Effector CD4-positive, alpha-beta T cell (primary cell): ENCODE measurements around the gene MOB3A.
A peak's percentile ranks its signal among the peaks of the same experiment; 100 is the strongest.
"Not testable (repeated sequence)": the region's sequence is repeated elsewhere in the genome, so short reads cannot be mapped to it uniquely, and the experiment has no call there.

Experiments used
- DNase-seq: peaks from one replicate; pipeline ENCODE4 v3.0.0-alpha.2; 2020

The MOB3A gene

DNA sequence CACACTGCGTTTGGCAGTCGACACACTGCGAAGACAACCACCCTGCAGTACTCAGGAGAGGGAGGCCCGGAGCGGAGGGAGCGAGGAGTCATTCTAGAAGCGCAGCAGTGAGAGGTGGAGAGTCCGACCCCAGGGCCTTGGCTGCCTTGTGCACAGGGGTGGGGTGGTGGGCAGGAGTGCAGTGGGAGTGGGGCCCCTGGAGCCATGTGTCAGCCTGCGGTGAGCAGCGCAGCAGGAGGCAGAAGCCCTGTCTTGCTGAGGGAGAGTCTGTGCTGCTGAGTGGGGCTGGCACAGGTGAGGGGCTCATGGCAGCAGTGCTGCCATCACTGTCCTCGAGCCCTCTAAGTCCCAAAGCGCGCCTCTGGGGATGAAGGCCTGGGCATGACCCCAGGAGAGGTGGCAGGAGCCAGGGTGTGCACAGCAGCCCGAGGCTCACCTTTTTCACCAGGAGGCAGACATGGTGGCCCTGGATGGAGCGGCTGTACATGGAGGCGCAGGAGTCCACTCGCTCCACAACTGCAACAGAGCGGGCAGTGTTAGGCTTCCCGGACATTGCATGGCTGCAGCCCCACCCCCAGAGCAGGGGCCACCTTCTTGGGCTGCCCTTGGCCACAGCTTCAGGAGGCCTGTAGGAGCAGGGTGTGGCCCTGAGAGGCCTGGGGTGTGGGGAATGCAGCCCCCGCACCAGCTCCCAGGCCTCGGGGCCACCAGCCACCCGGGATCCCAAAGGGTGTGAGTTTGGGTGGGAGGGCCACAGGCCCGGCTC is 12.3 kb upstream of the MOB3A start:
- no peak for DNase-seq

DNA sequence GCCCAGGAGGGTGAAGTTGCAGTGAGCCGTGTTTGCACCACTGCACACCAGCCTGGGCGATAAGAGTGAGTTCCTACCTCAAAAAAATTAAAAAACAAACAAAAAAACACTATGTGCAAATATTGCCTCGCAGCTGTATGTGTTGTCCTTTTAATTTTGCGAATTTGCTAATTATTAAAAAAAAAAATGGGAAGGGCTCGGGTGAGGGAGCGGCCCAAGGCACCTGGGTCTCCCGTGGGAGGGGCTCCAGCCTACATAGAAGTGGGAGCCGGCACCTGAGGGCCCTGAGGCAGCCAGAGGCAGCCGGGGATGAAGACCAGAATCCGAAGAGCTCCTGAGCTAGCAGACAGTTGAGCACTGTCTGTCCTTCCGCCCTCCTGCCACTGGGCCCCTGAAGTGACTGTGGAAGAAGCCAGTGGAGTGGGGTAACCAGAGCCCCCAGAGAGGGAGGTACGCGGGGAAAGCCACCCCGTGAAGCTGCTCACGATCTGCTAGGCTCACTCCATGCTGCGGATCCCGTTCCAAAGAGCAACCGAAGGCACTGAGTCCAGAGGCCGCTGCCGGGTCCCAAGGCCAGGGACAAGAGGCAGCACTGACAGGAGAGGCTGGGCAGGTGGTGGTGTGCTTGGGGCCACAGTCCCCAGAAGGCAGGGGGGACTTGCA is 7.0 kb upstream of the MOB3A start:
- DNase-seq, result no peak

DNA sequence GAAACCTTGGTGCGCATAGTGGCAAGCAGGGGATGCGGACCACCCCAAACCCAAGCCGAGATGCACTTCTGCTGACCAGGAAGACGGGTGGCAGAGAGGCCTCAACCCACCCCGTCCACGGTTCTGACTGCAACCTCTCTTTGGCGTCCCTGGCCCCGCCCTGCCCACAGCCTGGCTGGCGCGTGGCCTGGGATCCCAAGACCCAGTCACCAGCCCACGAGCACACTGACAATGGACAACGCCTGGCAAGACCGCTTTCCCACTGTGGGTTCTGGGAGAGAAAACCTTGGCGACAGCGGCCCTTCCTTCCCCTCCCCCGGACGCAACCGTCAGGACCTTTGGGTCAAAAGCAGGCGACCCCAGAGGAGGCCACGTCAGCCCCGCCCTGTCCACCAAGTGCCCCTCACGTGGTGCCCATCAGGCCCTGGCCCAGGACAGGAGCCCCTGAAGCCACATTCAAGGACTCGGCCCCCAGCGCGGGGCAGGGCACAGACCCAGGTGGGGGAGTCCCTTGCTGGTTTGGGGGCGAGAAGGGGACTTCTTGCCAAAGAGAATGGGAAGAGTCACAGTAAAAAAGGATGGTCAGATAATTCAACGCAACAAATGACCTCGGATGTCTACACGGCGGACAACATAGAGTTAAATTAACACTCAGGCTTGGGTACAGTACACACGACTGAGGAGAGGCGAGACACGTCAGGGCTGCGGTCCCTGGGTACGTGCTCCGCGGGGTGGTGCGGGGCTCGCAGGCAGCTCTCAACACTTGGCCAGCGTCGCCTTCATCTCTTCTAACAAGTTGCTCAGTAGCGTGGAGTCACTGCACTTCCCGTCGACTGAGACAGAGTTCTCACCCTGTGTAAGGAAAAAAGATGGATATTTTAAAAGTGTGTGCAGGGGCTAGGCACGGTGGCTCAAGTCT is 5.5 kb upstream of the MOB3A start:
- no peak for DNase-seq

DNA sequence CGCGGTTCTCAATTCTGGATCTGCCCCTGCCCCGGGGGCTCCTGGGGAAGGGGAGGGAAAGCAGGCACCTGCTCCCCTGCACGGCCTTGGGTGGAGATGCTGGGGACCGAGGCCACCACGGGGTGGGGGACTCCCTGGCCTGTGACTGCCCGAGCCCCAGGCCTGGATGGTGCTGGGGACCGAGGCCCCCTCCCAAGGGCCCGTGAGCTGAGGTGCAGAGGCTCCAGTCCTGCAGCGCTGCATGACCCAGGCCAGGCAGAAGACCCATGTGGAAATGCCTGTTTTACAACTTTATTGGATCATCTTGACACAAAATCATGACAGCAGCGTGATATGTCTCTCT is 4.6 kb upstream of the MOB3A start:
- no peak for DNase-seq

DNA sequence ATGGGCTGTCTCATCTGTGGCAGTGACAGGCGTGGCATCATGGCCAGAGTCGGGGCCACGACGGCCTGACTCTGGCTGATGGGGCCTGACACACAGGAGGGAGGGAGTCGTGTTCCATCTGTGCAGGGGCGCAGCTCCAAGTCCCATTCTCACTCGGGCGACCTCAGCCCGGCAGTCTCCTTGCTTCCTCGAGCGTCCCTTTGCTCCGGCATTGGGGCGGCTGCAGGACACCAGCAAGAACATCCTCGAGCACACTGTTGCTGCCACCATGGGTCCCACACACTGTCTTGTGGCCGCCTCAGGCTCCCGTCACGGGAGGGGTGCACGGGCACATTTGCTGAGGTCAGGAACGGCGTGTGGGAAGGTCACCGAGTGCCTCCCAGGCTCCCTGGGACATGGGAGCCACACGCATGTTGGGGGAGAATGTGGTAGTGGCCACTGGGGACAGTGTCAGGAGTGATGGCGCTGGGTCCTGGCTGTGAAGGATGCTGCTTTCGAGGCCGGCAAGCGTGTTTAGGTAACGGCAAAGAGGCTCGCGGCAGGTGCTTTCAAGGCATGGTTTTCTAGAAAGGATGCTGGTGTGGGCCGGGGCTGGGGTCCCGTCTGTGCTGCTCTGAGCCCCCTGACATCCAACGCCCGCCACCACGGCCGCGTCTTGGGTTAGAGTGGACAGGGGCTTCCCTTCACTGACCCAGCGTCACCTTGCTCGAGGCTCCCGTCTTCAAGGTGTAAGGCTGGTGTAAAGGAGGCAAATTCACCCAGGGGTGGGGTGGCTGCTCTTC is 4.0 kb upstream of the MOB3A start:
- no peak for DNase-seq

DNA sequence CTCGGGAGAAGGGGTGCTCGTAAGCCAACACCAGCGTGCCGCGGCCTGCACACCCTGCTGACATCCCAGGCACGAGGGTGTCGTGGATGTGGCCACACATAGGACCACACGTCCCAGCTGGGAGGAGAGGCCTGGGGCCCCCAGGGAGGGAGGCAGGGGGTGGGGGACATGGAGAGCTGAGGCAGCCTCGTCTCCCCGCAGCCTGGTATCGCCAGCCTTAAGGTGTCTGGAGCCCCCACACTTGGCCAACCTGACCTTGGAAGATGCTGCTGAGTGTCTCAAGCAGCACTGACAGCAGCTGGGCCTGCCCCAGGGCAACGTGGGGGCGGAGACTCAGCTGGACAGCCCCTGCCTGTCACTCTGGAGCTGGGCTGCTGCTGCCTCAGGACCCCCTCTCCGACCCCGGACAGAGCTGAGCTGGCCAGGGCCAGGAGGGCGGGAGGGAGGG is 3.0 kb upstream of the MOB3A start:
- no peak for DNase-seq

DNA sequence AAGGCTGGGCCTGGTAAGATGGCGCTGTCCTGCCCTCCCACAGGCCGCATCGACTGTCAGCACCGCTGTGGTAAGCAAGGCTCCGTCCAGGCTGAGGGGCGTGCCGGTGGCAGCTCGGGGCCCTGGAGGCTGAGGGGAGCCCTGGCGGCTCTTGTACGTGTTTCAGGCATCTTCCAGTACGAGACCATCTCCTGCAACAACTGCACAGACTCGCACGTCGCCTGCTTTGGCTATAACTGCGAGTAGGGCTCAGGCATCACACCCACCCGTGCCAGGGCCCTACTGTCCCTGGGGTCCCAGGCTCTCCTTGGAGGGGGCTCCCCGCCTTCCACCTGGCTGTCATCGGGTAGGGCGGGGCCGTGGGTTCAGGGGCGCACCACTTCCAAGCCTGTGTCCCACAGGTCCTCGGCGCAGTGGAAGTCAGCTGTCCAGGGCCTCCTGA is 1.8 kb upstream of the MOB3A start:
- no peak for DNase-seq

DNA sequence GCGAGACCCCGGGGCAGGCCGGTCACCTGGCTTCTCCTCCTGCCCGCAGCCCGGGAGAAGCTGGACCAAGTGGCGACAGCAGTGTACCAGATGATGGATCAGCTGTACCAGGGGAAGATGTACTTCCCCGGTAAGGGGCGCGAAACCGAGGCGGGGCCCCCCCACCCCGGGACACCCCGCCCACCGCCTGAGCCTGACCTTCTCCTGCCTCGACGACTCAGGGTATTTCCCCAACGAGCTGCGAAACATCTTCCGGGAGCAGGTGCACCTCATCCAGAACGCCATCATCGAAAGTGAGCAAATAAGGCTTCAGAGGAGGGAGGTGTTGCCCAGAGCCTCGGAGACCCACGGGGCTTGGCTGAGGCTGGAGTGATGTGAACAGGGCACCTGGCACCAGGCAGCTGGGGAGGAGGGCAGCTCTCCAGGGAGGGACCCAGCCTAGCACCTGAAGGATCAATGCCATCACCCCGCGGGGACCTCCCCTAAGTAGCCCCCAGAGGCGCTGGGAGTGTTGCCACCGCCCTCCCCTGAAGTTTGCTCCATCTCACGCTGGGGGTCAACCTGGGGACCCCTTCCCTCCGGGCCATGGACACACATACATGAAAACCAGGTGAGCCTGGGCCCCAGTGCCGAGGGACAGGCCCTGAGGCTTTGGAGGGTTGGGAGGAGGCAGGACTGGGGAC is 1.2 kb upstream of the MOB3A start:
- DNase-seq, result peak; percentile 46

DNA sequence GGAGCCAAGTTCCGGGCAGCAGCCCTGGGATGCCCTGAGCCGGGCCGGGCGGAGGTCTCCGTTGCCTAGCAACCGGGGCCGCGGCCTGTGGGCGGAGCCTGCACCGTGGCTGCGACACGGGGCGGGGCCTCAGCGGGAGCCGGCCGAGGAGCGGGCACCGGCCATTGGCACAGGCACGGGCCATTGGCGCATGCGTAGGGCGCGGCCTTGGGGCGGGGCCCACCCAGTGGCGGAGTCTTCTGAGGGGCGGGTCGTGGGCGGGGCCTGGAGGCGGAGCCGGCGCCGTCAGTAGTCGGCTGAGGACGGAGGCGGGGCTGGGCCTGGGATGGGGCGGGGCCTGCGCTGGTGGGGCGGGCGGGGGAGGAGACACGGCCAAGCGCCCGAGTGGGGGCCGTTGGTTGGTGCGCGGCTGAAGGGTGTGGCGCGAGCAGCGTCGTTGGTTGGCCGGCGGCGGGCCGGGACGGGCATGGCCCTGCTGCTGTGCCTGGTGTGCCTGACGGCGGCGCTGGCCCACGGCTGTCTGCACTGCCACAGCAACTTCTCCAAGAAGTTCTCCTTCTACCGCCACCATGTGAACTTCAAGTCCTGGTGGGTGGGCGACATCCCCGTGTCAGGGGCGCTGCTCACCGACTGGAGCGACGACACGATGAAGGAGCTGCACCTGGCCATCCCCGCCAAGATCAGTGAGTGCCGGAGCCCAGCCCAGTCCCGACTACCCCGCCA is 515 bp upstream of the MOB3A start, which contains the start of gene IZUMO4:
TSS of gene IZUMO4 (plus strand) at position 436 of the 723 bp plus-strand sequence. CDS start at position 467, 31 bp downstream.
- peak; percentile 99 for DNase-seq

DNA sequence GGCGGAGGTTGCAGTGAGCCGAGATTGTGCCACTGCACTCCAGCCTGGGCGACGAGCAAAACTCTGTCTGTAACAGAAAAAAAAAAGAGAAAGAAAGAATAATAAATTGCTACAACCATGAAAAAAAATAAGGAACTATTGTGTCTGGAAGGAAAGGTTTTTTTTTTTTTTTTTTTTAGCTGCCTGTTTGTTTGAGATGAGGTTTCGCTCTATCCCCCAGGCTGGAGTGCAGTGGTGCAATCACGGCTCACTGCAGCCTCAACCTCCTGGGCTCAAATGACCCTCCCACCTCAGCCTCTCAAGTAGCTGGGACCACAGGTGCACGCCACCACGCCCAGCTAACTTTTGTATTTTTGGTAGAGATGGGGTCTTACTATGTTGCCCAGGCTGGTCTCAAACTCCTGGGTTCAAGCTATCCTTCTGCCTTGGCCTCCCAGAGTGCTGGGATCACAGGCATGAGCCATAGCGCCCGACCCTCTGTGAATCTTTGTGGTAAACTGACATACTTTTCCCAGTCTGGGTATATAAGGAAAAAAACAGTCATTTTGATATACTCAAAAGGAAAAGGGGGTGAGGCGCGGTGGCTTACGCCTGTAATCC is 4.1 kb downstream of the MOB3A start:
- not testable (repeated sequence) for DNase-seq

DNA sequence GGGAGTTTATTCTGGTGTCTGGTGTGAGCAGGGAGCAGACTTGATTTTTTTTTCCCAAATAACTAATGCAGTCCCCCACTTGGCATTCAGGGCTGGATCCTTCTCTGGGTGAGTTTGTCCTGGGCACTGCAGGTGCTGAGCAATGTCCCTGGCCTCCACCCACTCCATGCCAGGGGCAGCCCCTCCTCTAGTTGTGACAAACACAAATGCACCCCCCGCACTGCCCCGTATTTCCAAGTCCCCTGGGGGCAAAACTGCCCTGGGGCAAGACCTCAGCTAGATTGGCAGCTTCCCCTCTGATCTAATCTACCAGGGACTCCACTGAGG is 6.4 kb downstream of the MOB3A start:
- no peak for DNase-seq

DNA sequence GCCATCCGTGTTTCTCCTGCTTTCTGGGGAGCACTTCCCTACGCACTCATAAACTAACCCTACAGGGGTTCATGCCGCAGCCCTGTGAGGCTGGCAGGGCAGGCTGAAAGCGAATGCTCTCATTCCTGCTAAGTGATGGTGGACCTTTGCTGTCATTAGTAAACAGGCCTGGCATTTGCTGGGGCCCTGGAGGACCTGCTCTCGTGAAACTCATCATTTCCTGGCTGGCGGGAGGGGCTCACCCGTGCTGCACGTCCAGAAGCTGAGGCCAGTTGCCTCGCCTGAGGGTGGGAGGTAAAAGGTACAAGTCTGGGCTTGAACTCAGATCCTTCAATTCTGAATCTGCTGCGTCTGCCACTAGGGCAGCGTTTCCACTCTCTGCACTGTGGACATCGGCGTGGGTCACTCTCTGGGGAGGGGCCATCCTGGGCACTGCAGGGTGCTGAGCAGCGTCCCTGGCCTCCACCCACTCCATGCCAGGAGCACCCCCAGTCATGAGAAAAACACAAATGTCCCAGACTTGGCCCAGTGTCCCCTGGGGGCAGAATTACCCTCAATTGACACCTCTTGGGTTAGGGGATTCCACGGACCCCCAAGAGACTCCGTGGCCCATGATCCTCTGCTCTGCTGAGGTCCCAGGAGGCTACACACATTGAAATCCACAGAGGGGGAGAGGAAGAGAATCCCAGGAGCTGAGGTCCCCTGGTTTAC is 7.0 kb downstream of the MOB3A start:
- DNase-seq, result no peak

DNA sequence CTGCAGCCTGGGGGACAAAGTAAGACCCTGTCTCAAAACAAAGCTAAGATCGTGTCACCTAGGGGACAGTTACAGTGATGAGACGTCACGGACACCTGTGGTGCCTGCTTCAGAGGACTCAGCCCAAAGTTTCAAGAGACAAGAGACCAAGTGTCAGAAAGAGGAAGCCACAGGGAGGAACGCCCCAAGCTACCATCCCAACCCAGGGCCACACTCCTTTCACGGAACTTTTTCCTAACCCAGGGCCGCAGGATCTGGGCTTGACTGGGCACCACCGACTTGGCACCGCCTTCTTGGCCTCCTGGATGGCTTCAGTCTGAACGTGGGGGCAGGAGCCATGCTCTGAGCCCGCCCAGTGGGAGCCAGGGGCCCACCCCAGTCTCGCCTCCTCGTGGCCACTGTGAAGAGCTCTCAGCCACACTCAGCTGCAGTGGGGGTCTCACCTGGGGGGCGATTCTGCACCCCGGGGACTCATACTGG is 8.5 kb downstream of the MOB3A start:
- DNase-seq, result no peak

DNA sequence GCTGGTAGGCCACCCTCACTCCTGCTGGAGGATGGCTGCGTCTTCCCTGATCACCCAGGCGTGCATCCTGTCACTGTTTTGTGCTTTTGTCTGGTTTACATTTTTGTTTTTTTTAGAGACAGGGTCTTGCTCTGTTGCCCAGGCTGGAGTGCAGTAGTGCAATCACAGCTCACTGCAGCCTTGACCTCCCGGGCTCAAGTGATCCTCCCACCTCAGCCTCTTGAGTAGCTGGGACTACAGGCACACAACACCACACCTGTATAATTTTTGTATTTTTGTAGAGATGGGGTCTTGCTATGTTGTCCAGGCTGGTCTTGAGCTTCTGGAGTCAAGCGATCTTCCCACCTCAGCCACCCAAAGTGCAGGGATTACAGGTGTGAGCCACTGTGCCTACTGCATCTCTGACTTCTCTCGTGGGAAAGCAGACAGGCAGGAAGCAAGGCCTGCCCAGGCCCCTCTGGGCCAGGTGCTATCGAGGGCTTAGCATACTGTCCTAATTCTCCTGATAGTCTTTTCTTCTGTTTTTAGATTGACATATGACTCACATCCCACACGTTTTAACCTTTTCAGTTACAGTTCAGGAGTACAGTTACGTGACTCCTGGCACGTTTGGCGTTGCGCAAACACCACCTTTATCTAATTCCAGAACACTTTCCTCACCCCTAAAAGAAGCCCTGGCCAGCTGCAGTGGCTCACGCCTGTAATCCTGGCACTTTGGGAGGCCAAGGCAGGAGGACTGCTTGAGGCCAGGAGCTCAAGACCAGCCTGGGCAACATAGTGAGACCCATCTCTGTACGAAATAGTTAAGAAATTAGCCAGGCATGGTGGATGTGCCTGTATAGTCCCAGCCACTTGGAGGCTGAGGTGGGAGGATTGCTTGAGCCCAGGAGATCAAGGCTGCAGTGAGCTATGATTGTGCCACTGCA is 9.2 kb downstream of the MOB3A start:
- not testable (repeated sequence) for DNase-seq

DNA sequence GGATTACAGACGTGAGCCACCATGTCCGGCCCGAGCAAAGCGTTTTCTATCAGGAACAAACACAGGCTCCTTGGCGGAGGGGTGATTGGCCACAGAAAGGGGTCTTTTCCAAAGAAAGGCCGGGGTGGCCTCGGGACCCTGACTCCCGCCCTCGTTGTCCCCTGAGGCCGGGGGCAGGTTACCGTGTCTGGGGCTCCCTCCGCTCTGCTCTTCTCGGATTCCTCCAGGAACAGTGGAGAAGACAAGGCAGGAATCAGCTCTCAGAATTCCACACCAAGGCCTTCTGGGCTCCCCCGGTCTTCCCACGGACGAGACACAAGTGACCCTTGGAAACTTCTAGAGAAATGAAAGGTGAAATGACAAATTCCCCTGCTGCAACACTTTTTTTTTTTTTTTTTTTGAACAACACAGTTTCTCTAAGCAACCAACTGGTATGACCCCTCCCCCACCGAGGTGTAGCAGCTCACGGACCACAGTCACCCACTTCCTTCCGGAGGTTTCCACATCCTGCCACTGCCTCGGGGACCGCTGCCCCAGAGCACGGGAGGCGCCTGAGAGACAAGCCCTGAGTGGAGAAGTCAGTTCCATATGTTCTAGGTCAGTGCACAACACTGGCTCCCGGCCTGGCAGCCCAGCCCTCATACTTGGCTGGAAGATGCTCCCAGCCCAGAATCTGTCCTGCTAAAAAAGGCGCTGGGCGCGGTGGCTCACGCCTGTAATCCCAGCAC is 11.0 kb downstream of the MOB3A start:
- DNase-seq, result peak; percentile 90

DNA sequence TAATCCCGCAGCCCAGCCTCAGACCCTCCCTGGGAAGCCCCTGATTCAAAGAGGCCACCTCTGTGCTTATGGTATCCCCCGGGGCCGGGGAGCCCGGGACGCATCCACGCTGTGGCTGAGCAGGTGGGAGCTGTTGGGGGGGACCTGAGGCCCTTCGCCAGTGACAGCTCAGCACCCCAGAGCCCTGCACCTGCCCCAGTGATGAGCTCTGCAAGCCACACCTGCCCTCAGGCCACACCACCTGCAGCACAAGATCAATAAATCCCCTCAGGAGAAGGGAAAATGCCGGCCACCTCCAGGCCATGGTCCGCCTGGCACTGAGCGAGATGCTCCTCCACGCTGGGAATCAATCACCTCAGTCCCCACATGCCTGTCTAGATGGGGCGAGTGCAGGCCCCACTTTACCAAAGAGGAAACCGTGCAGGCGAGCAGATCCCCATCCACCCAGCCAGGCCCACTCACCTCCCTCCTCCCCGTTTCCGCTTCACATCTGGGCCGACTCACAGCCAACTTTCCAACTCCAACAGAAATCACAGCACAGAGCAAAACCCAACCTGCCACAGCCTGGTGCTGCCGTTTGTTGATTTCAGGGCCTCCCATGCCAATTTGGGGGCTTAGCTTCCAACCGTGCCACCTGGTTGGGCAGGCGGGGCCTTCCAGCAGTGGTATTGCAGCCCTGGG is 12.8 kb downstream of the MOB3A start:
- peak; percentile 61 for DNase-seq
